ENCODE data around the gene EPHA4.

EPHA4 gene

GRCh38 chr2:221448844-221449390 is 123.2 kb downstream of the EPHA4 start:
- TF ChIP-seq NFIC (IDR thresholded peaks at IDR 0.05) (no peak), ZBTB7A (IDR thresholded peaks at IDR 0.05; ENCODE audit: low read depth) (no peak), USF1 (IDR thresholded peaks at IDR 0.05) (no peak), EGR1 (IDR thresholded peaks at IDR 0.05) (no peak), TEAD4 (IDR thresholded peaks at IDR 0.05) (no peak), CREB1 (IDR thresholded peaks at IDR 0.05; ENCODE audit: low read depth) (no peak), EP300 (IDR thresholded peaks at IDR 0.05; ENCODE audit: borderline replicate concordance) (no peak), RAD21 (IDR thresholded peaks at IDR 0.05; ENCODE audit: low read depth) (no peak), TCF12 (IDR thresholded peaks at IDR 0.05; ENCODE audit: low read depth) (no peak), TAF1 (IDR thresholded peaks at IDR 0.05; ENCODE audit: low read depth) (no peak), CEBPB (IDR thresholded peaks at IDR 0.05) (no peak)

GRCh38 chr2:221448057-221448843 is 123.9 kb downstream of the EPHA4 start:
- TF ChIP-seq FOXM1 (IDR thresholded peaks at IDR 0.05; ENCODE audit: borderline replicate concordance, low read depth) (no peak), CEBPB (IDR thresholded peaks at IDR 0.05) (no peak), ZBTB7A (IDR thresholded peaks at IDR 0.05; ENCODE audit: low read depth) (no peak)

GRCh38 chr2:221447310-221447709 is 124.8 kb downstream of the EPHA4 start:
- TF ChIP-seq CREB1 (IDR thresholded peaks at IDR 0.05; ENCODE audit: low read depth) (no peak), RAD21 (IDR thresholded peaks at IDR 0.05; ENCODE audit: low read depth) (no peak), ZBTB7A (IDR thresholded peaks at IDR 0.05; ENCODE audit: low read depth) (no peak), REST (IDR thresholded peaks at IDR 0.05; ENCODE audit: low read depth) (no peak), EGR1 (IDR thresholded peaks at IDR 0.05) (no peak), YY1 (IDR thresholded peaks at IDR 0.05; ENCODE audit: low read depth) (no peak)

- TF ChIP-seq EGR1 (IDR thresholded peaks at IDR 0.05): no peak
- no peak for TF ChIP-seq CEBPB (IDR thresholded peaks at IDR 0.05)
Observed at GRCh38 chr2:221446140-221446539, 126.0 kb downstream of the EPHA4 start.

- no peak for TF ChIP-seq YY1 (IDR thresholded peaks at IDR 0.05; ENCODE audit: low read depth)
- TF ChIP-seq EGR1 (IDR thresholded peaks at IDR 0.05): no peak
Observed at GRCh38 chr2:221444106-221444505, 128.0 kb downstream of the EPHA4 start.

GRCh38 chr2:221443645-221444044 is 128.5 kb downstream of the EPHA4 start:
- TF ChIP-seq ZBTB7A (IDR thresholded peaks at IDR 0.05; ENCODE audit: low read depth): no peak
- TF ChIP-seq EGR1 (IDR thresholded peaks at IDR 0.05): no peak
- TF ChIP-seq RAD21 (IDR thresholded peaks at IDR 0.05; ENCODE audit: low read depth): no peak
- no peak for TF ChIP-seq NFIC (IDR thresholded peaks at IDR 0.05)
- TF ChIP-seq YY1 (IDR thresholded peaks at IDR 0.05; ENCODE audit: low read depth): no peak
- no peak for TF ChIP-seq TEAD4 (IDR thresholded peaks at IDR 0.05)
- no peak for TF ChIP-seq FOXM1 (IDR thresholded peaks at IDR 0.05; ENCODE audit: borderline replicate concordance, low read depth)
- no peak for TF ChIP-seq TCF12 (IDR thresholded peaks at IDR 0.05; ENCODE audit: low read depth)
- no peak for TF ChIP-seq CEBPB (IDR thresholded peaks at IDR 0.05)
- no peak for TF ChIP-seq MAX (IDR thresholded peaks at IDR 0.05)
- TF ChIP-seq CREB1 (IDR thresholded peaks at IDR 0.05; ENCODE audit: low read depth): no peak
- TF ChIP-seq TAF1 (IDR thresholded peaks at IDR 0.05; ENCODE audit: low read depth): no peak
- no peak for TF ChIP-seq USF1 (IDR thresholded peaks at IDR 0.05)
- TF ChIP-seq REST (IDR thresholded peaks at IDR 0.05; ENCODE audit: low read depth): no peak
- no peak for TF ChIP-seq EP300 (IDR thresholded peaks at IDR 0.05; ENCODE audit: borderline replicate concordance)

GRCh38 chr2:221442128-221442527 is 130.0 kb downstream of the EPHA4 start:
- TF ChIP-seq USF1 (IDR thresholded peaks at IDR 0.05): no peak
- TF ChIP-seq MAX (IDR thresholded peaks at IDR 0.05): no peak
- no peak for TF ChIP-seq EGR1 (IDR thresholded peaks at IDR 0.05)
- TF ChIP-seq EP300 (IDR thresholded peaks at IDR 0.05; ENCODE audit: borderline replicate concordance): no peak
- TF ChIP-seq CEBPB (IDR thresholded peaks at IDR 0.05): no peak
- no peak for TF ChIP-seq ZBTB7A (IDR thresholded peaks at IDR 0.05; ENCODE audit: low read depth)
- no peak for TF ChIP-seq YY1 (IDR thresholded peaks at IDR 0.05; ENCODE audit: low read depth)
- no peak for TF ChIP-seq RAD21 (IDR thresholded peaks at IDR 0.05; ENCODE audit: low read depth)
- TF ChIP-seq TAF1 (IDR thresholded peaks at IDR 0.05; ENCODE audit: low read depth): no peak
- TF ChIP-seq CREB1 (IDR thresholded peaks at IDR 0.05; ENCODE audit: low read depth): no peak
- no peak for TF ChIP-seq TEAD4 (IDR thresholded peaks at IDR 0.05)
- TF ChIP-seq NFIC (IDR thresholded peaks at IDR 0.05): no peak
- no peak for TF ChIP-seq REST (IDR thresholded peaks at IDR 0.05; ENCODE audit: low read depth)
- TF ChIP-seq FOXM1 (IDR thresholded peaks at IDR 0.05; ENCODE audit: borderline replicate concordance, low read depth): no peak
- TF ChIP-seq TCF12 (IDR thresholded peaks at IDR 0.05; ENCODE audit: low read depth): no peak
